Neural cell (in vitro differentiated cells): ENCODE data around the gene KLKB1. TPM values are rescaled to one million over a fixed set of nuclear protein-coding genes. Genes with fewer than 3 reads are reported as not detected.

Experiments used
- H2AFZ ChIP-seq: fragments of 200-600, 300-800 bp; sonication (generic), shearing (Covaris generic); 2 replicates; pipeline ENCODE4 v1.6.0; 2014; ENCODE audit warnings: low read depth, mild to moderate bottlenecking, antibody characterized with exemption, low read length, moderate library complexity
- H3F3A ChIP-seq: fragments of 200-600 bp; shearing (Covaris generic); 2 replicates; pipeline ENCODE4 v1.6.1; 2016; ENCODE audit warnings: mild to moderate bottlenecking, moderate library complexity, mixed read lengths, antibody characterized with exemption, low read length; ENCODE audit not compliant: insufficient read depth, poor library complexity, severe bottlenecking
- H3K27ac ChIP-seq: fragments of 200-600, 300-800 bp; sonication (generic), shearing (Covaris generic); 2 replicates; pipeline ENCODE4 v1.5.1; 2014; ENCODE audit warnings: mild to moderate bottlenecking, low read length, moderate library complexity
- H3K27me3 ChIP-seq: fragments of 300-800, 200-600 bp; sonication (generic), shearing (Covaris generic); 2 replicates; pipeline ENCODE4 v1.6.0; 2014; ENCODE audit warnings: mild to moderate bottlenecking, low read depth, low read length, moderate library complexity; ENCODE audit not compliant: insufficient read depth
- H3K36me3 ChIP-seq: fragments of 300-800, 200-600 bp; sonication (generic), shearing (Covaris generic); 2 replicates; pipeline ENCODE4 v1.5.1; 2014; ENCODE audit warnings: mild to moderate bottlenecking, antibody characterized with exemption, low read length, moderate library complexity; ENCODE audit not compliant: insufficient read depth
- H3K4me2 ChIP-seq: fragments of 300-800, 200-600 bp; sonication (generic), shearing (Covaris generic); 2 replicates; pipeline ENCODE4 v1.6.0; 2014; ENCODE audit warnings: mild to moderate bottlenecking, low read length
- H3K4me3 ChIP-seq: fragments of 300-800, 200-600 bp; sonication (generic), shearing (Covaris generic); 2 replicates; pipeline ENCODE4 v1.5.1; 2014; ENCODE audit warnings: mild to moderate bottlenecking, low read length, moderate library complexity
- H3K79me2 ChIP-seq: fragments of 200-600 bp; shearing (Covaris generic); replicated peaks from 2 replicates; pipeline ENCODE4 v1.6.0; 2014; ENCODE audit warnings: mild to moderate bottlenecking, low read length, moderate library complexity; ENCODE audit not compliant: insufficient read depth
- H3K9ac ChIP-seq: fragments of 300-800, 200-600 bp; sonication (generic), shearing (Covaris generic); 2 replicates; pipeline ENCODE4 v1.6.1; 2016; ENCODE audit warnings: mild to moderate bottlenecking, low read length, mixed read lengths
- H3K9me2 ChIP-seq: fragments of 200-600 bp; shearing (Covaris generic); 2 replicates; pipeline ENCODE4 v1.6.1; 2016; ENCODE audit warnings: mild to moderate bottlenecking, low read length, mixed read lengths; ENCODE audit not compliant: insufficient read depth
- H3K9me3 ChIP-seq: fragments of 200-600, 300-800 bp; sonication (generic), shearing (Covaris generic); 2 replicates; pipeline ENCODE4 v1.6.1; 2016; ENCODE audit warnings: mild to moderate bottlenecking, mixed run types, low read length, moderate library complexity, mixed read lengths
- H4K20me1 ChIP-seq: fragments of 200-600 bp; shearing (Covaris generic); 2 replicates; pipeline ENCODE4 v1.6.1; 2016; ENCODE audit warnings: mild to moderate bottlenecking, mixed run types; ENCODE audit not compliant: insufficient read depth
- CTCF ChIP-seq: fragments of 450-650 bp; IDR thresholded peaks from 2 replicates; pipeline ENCODE4 v1.5.1; 2014; ENCODE audit warnings: antibody characterized with exemption, mild to moderate bottlenecking, moderate library complexity; ENCODE audit not compliant: poor library complexity, severe bottlenecking
- EP300 ChIP-seq: fragments of 450-650 bp; conservative IDR thresholded peaks from 2 replicates; pipeline ENCODE4 v1.6.1; 2014; ENCODE audit warnings: antibody characterized with exemption, mild to moderate bottlenecking, moderate library complexity; ENCODE audit not compliant: poor library complexity, severe bottlenecking
- EZH2 ChIP-seq: fragments of 200-600, 300-800 bp; shearing (Covaris generic), sonication (generic); IDR thresholded peaks from 2 replicates; pipeline ENCODE4 v1.6.1; 2014; ENCODE audit warnings: antibody characterized with exemption, low read length, borderline replicate concordance, mild to moderate bottlenecking; ENCODE audit not compliant: insufficient read depth, poor library complexity, severe bottlenecking
- MXI1 ChIP-seq: fragments of 450-650 bp; conservative IDR thresholded peaks from 2 replicates; pipeline ENCODE4 v1.6.1; 2014; ENCODE audit warnings: antibody characterized with exemption, mild to moderate bottlenecking; ENCODE audit not compliant: poor library complexity, severe bottlenecking
- POLR2AphosphoS5 ChIP-seq: IDR thresholded peaks from 2 replicates; pipeline ENCODE4 v1.6.1; 2012
- RAD21 ChIP-seq: fragments of 450-650 bp; conservative IDR thresholded peaks from 2 replicates; pipeline ENCODE4 v1.6.1; 2014; ENCODE audit warnings: antibody characterized with exemption, mild to moderate bottlenecking, moderate library complexity
- REST ChIP-seq: IDR thresholded peaks from 2 replicates; pipeline ENCODE4 v1.6.1; 2012; ENCODE audit warnings: borderline replicate concordance
- SMC3 ChIP-seq: fragments of 450-650 bp; conservative IDR thresholded peaks from 2 replicates; pipeline ENCODE4 v1.6.1; 2014; ENCODE audit warnings: antibody characterized with exemption, mild to moderate bottlenecking, moderate library complexity; ENCODE audit not compliant: poor library complexity
- TAF1 ChIP-seq: IDR thresholded peaks from 2 replicates; pipeline ENCODE4 v1.6.1; 2012; ENCODE audit warnings: low read depth
- polyA plus RNA-seq: library from polyadenylated mRNA; depleted of rRNA; stranded (reverse); fragments of >200 nt; gene quantifications from 2 replicates; pipeline ENCODE4 v1.2.3, GENCODE V29; 2014

The KLKB1 gene
- polyA plus RNA-seq, 1 donor from 2014 or later = not detected

- H3K79me2 ChIP-seq = no peaks in the 10 kb centered on the region
- H4K20me1 ChIP-seq = no peaks in the 10 kb centered on the region
- H3K36me3 ChIP-seq = no peaks in the 10 kb centered on the region
- H2AFZ ChIP-seq = no peak overlapping the region
- TF ChIP-seq REST (no peak), CTCF (no peak), SMC3 (no peak), POLR2AphosphoS5 (no peak), MXI1 (no peak), RAD21 (no peak), EZH2 (no peak), TAF1 (no peak), EP300 (no peak)
- H3K27ac ChIP-seq = no peak overlapping the region
- H3K4me2 ChIP-seq = no peak overlapping the region
- no peaks in the 10 kb centered on the region for H3K27me3 ChIP-seq
- H3K9me2 ChIP-seq = no peaks in the 10 kb centered on the region
- no peak overlapping the region for H3K4me3 ChIP-seq
- no peaks in the 10 kb centered on the region for H3K9me3 ChIP-seq
- no peak overlapping the region for H3K9ac ChIP-seq
- no peaks in the 10 kb centered on the region for H3F3A ChIP-seq
Measured at GRCh38 chr4:186286581-186286980, 59.3 kb downstream of the KLKB1 start.

GRCh38 chr4:186291256-186291890 lies 64.1 kb downstream of the KLKB1 start:
- Histone ChIP-seq H3K79me2 (no peaks in the 10 kb centered on the region), H3K9me2 (no peaks in the 10 kb centered on the region), H3K4me2 (no peak overlapping the region), H3K27ac (no peak overlapping the region), H3K9me3 (no peaks in the 10 kb centered on the region), H3K4me3 (no peak overlapping the region), H3K36me3 (no peaks in the 10 kb centered on the region), H4K20me1 (no peaks in the 10 kb centered on the region), H2AFZ (no peak overlapping the region), H3F3A (no peaks in the 10 kb centered on the region), H3K27me3 (no peaks in the 10 kb centered on the region), H3K9ac (no peak overlapping the region)
- TF ChIP-seq EZH2 = no peak
- no peak for TF ChIP-seq RAD21
- TF ChIP-seq EP300 = no peak
- no peak for TF ChIP-seq SMC3
